ENCODE results near the gene SLC39A1.

DNA sequence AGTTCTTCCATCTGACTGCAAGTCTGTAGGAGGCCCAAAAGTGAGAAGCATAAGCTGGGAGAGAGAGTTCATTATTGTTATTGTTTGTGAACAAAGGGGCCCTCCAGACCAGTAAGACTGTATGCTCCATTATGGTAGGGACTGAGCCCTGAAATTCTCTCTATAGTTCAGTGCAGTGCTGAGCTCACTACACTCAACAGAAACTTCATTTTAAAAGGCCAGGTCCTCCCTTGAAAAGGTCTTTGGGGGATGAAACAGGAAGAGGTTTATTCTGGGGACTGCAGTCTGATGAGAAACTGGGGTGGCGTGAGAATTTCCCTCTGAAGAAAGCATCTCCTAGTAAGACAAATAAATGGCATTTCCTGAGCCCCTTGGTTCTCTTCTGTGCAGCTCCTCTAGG lies 35.1 kb downstream of the SLC39A1 start:
- TF ChIP-seq, protein P1, sequence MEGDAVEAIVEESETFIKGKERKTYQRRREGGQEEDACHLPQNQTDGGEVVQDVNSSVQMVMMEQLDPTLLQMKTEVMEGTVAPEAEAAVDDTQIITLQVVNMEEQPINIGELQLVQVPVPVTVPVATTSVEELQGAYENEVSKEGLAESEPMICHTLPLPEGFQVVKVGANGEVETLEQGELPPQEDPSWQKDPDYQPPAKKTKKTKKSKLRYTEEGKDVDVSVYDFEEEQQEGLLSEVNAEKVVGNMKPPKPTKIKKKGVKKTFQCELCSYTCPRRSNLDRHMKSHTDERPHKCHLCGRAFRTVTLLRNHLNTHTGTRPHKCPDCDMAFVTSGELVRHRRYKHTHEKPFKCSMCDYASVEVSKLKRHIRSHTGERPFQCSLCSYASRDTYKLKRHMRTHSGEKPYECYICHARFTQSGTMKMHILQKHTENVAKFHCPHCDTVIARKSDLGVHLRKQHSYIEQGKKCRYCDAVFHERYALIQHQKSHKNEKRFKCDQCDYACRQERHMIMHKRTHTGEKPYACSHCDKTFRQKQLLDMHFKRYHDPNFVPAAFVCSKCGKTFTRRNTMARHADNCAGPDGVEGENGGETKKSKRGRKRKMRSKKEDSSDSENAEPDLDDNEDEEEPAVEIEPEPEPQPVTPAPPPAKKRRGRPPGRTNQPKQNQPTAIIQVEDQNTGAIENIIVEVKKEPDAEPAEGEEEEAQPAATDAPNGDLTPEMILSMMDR (IDR thresholded peaks at IDR 0.05), result no peak
- no peak for TF ChIP-seq POLR2A (IDR thresholded peaks at IDR 0.05)

All from suprapubic skin (tissue), 3 donors.